CD4-positive, alpha-beta T cell treated with Interleukin-21 for 1 hour (primary cell): ENCODE measurements around the gene DTD2.
"Not testable (repeated sequence)": the region's sequence is repeated elsewhere in the genome, so short reads cannot be mapped to it uniquely, and the experiment has no call there.

Experiments
- DNase-seq: peaks from one replicate; pipeline ENCODE4 v3.0.0-alpha.2; 2020

DTD2 gene

DNA sequence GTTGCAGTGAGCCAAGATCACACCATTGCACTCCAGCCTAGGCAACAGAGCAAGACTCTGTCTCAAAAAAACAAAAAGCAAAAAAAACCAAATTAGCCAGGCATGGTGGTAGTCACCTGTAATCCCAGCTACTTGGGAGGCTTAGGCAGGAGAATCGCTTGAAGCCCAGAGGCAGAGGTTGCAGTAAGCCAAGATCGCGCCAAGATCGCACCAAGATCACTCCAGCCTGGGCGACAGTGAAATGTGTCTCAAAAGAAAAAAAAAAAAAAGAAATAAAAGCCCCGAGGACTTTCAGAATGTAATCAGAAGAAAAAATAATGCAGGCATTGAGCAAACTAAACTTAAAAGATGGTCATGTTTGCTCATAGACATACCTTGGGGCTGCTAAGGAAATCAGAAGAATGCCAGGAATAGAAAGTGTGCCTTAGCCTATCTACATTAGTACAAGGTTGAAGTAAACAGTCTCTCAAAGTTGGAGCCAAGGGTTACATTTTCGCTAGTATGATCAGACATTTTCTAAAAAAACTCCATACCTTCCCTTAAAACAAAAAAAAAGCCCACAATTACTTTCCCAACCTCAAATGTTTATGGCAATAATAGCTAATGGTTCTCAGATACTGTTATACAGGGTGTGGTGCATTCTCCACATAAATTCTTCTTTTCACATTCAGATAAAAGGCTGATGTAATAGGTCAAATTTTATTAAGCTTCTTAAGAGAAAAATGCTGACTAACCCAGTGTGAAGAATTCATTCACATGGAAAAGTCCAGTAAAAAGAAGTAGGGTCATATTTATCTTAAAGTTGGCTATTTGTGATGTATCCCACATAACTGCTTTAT, 15.8 kb downstream of the DTD2 start:
- DNase-seq = no peak

DNA sequence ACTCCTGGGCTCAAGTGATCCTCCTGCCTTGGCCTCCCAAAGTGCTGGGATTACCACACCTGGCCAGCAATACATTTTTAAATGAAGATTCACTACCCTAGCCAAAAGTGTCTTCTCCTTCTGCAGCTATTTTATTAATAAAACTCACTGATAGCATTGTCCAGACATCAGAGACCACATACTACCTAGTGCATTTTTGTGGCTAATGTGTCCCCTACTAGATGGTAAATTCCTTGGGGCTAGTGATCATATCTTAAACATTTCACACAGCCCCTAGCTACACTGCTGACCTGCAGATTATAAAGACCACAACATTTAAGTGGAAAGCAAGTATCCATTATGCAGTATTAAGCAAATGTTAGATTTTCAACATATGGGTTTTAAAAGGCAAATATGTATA, 17.0 kb downstream of the DTD2 start:
- DNase-seq = no peak

DNA sequence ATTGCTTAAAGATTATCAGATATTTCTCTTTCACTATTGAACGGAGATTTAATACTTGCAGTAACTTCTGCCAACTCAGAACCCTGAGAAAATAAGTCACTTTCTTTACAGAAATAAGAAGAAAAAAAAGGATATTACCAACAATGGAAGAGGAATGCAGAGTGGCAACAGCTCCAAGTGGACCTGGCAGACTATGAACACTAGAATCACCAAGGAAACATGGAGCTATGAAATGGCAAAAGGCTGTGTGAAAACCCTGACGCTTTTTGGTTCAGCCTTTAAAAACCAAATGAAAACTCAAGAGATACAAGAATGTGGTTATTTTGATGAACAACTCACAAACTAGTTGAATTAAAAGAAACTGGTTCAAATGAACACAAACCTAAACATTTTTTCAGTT, 17.7 kb downstream of the DTD2 start:
- DNase-seq = no peak

GRCh38 chr14:31437045-31437691, 20.1 kb downstream of the DTD2 start:
- not testable (repeated sequence) for DNase-seq

DNA sequence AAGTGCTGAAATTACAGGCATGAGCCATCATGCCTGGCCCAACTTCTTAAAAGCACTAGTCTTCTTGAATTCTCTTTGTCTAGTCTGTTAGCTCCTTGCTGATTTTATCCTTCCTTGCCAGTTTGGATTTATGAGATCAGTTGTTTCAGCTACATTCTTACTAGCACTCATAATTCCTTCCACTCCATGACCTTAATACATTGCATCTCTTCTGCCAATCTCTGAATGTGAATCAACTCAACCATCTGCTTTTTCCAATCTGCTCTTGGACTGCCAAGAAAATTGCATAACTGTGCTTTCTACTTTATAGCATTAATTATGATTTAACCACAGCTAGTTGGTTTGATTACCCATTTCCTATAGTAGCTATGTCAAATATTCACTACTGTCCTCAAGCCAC, 22.0 kb downstream of the DTD2 start:
- DNase-seq = no peak

DNA sequence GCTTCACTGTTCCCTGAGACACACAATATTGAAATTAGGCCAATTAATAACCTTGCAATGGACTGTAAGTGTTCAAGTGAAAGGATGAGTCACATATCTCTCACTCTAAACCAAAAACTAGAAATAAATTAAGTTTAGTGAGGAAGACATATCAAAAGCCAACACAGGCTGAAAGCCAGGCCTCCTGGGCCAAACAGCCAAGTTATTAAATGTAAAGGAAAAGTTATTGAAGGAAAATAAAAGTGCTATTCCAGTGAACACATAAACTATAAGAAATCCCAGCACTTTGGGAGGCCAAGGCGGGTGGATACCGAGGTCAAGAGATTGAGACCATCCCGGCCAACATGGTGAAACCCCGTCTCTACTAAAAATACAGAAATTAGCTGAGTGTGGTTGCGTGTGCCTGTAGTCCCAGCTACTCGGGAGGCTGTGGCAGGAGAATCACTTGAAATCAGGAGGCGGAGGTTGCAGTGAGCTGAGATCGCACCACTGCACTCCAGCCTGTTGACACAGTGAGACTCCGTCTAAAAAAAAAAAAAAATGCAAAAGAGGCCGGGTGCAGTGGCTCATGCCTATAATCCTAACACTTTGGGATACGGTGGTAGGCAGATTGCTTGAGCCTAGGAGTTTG, 26.6 kb downstream of the DTD2 start:
- DNase-seq = no peak

- DNase-seq = no peak
Observed at GRCh38 chr14:31429791-31430190, 27.5 kb downstream of the DTD2 start.

DNA sequence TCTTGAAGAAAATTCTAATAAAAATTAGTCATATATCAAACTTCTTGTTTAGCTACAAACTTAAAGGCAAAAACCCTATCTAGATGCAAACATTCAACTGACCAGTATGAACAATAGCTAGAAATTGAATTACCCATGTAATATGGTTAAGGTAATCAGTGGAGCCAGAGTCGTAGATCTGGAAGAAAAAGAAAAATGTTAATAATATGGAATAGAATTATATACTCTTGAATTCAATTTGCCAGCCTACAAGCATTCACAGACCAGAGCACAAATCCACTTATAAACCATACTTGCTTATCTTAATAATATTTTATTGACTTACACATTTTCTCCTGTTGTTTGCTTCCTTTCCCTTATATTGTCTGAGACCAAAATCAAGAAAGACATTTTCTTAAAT, 29.3 kb downstream of the DTD2 start:
- no peak for DNase-seq

DNA sequence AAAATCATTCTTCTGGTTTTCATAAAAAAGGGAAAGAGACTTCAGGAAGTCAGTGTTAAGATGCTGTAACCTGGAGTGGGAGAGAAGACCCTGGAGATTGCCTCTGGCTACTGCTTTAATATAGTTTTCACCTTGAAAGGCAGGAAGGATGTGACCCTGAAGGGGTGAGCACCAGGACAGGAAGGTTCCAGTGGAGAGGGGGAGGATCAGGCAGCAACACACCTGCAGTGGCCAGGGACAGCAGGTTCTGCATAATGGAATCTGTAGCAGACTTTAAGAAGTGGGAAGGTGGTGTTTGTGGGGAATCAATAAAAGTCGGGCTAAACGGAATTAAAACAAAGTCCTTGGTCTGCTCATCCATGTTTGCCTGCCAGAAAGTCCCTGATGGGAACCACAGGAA, 30.6 kb downstream of the DTD2 start:
- DNase-seq = no peak

GRCh38 chr14:31425905-31426304, 31.4 kb downstream of the DTD2 start:
- no peak for DNase-seq

DNA sequence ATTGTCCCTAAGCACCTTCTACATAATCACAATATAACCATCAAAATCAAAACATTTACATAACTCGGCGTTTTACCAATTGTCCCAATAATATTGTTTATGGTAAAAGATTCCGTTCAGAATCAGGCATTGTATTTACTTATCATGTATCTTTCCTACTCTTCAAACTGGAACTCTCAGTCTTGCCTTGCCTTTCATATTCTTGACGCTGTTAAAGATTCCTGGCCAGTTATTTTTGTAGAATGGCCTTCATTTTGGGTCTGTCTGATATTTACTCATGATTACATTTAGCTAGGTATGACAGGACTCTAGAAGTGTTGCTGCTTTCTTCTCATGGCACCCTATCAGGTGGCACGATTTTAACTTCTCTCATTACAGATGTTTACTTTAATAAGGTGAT, 36.1 kb downstream of the DTD2 start:
- no peak for DNase-seq

GRCh38 chr14:31420319-31421111, 36.8 kb downstream of the DTD2 start, which contains the start of gene HEATR5A:
Gene HEATR5A (minus strand): TSS chr14:31420550. CDS start chr14:31402975, 17,575 bp downstream.
- peak; percentile 93 for DNase-seq

DNA sequence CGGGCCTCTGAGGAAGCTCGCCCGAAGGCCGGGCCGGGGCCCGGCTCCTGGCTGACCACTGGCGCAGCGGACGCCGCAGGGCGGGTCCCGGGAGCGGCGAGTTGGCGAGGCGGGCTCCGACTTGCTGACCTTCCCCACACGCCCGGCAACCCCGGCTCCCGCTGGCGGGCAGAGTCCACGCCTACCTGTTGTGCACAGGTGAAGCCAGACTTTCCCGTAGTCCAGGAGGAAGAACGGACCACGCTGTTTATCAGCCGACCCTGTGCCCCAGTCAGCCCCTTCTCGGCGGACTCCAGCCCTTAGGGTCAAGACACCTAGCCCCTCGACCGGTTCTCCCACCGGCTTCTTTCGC, 37.4 kb downstream of the DTD2 start:
- peak; percentile 12 for DNase-seq

- peak; percentile 1 for DNase-seq
Observed at GRCh38 chr14:31419179-31419966, 37.9 kb downstream of the DTD2 start.

GRCh38 chr14:31418440-31418839, 38.9 kb downstream of the DTD2 start:
- no peak for DNase-seq

- DNase-seq = no peak
Observed at GRCh38 chr14:31414190-31414833, 43.0 kb downstream of the DTD2 start.

GRCh38 chr14:31411218-31411727, 46.0 kb downstream of the DTD2 start:
- DNase-seq = no peak

- no peak for DNase-seq
Observed at GRCh38 chr14:31410048-31410650, 47.2 kb downstream of the DTD2 start.

- DNase-seq = no peak
Observed at GRCh38 chr14:31408421-31408820, 48.9 kb downstream of the DTD2 start.

GRCh38 chr14:31405599-31406232, 51.6 kb downstream of the DTD2 start:
- no peak for DNase-seq

GRCh38 chr14:31405106-31405505, 52.2 kb downstream of the DTD2 start:
- DNase-seq = no peak
